Bronchial epithelial cell (primary cell): Measurements from ENCODE around the gene HELZ2. TPM values are rescaled to one million over a fixed set of nuclear protein-coding genes. Genes with fewer than 3 reads are reported as not detected.

Source experiments
- DNase-seq: peaks from one replicate; pipeline ENCODE4 v3.0.0-alpha.2; 2010; ENCODE audit warnings: low read depth
- FAIRE-seq: peaks from 2 replicates; lab custom pipeline; 2011; peaks lifted over from hg19 to GRCh38; lab: Jason Lieb, UNC
- H3K27me3 ChIP-seq: 2 replicates; pipeline ENCODE4 v1.5.1; 2011; ENCODE audit warnings: low read length; ENCODE audit not compliant: control insufficient read depth, insufficient read depth
- H3K36me3 ChIP-seq: 2 replicates; pipeline ENCODE4 v1.5.1; 2011; ENCODE audit warnings: low read length; ENCODE audit not compliant: control insufficient read depth, insufficient read depth
- H3K4me3 ChIP-seq: 2 replicates; pipeline ENCODE4 v1.5.1; 2011; ENCODE audit warnings: mild to moderate bottlenecking, low read depth, low read length, control low read depth
- CTCF ChIP-seq: IDR thresholded peaks from 2 replicates; pipeline ENCODE4 v1.5.1; 2011; ENCODE audit warnings: mild to moderate bottlenecking, moderate library complexity, low read length, control low read depth, inconsistent platforms; ENCODE audit not compliant: insufficient read depth, severe bottlenecking
- total RNA-seq: library from RNA; depleted of rRNA; stranded (reverse); fragments of >200 nt; gene quantifications from 2 replicates; pipeline ENCODE4 v1.2.1, GENCODE V29; 2014

The HELZ2 gene
- total RNA-seq, 1 donor from 2014 or later = 13.7 TPM

- FAIRE-seq (no peak), DNase-seq (no peak)
- Histone ChIP-seq H3K36me3 (no peaks in the 10 kb centered on the region), H3K27me3 (no peaks in the 10 kb centered on the region), H3K4me3 (no peak overlapping the region)
- TF ChIP-seq CTCF = no peak
Observed at GRCh38 chr20:63543733-63544132, 30.3 kb downstream of the HELZ2 start.

GRCh38 chr20:63543131-63543530 lies 30.9 kb downstream of the HELZ2 start:
- Histone ChIP-seq H3K27me3 (no peaks in the 10 kb centered on the region), H3K36me3 (no peaks in the 10 kb centered on the region), H3K4me3 (no peak overlapping the region)
- DNase-seq = no peak
- no peak for FAIRE-seq
- TF ChIP-seq CTCF = no peak

- DNase-seq (no peak), FAIRE-seq (no peak)
- TF ChIP-seq CTCF = no peak
- Histone ChIP-seq H3K36me3 (no peaks in the 10 kb centered on the region), H3K27me3 (no peaks in the 10 kb centered on the region), H3K4me3 (no peak overlapping the region)
Observed at GRCh38 chr20:63542696-63543095, 31.3 kb downstream of the HELZ2 start.

- H3K4me3 ChIP-seq = no peak overlapping the region
- no peaks in the 10 kb centered on the region for H3K27me3 ChIP-seq
- no peak for DNase-seq
- no peak for TF ChIP-seq CTCF
- no peak for FAIRE-seq
- no peaks in the 10 kb centered on the region for H3K36me3 ChIP-seq
Observed at GRCh38 chr20:63542031-63542559, 31.9 kb downstream of the HELZ2 start.

- no peaks in the 10 kb centered on the region for H3K36me3 ChIP-seq
- TF ChIP-seq CTCF = no peak
- no peak overlapping the region for H3K4me3 ChIP-seq
- H3K27me3 ChIP-seq = no peaks in the 10 kb centered on the region
- DNase-seq = no peak
- FAIRE-seq = no peak
Observed at GRCh38 chr20:63541371-63541770, 32.7 kb downstream of the HELZ2 start.
